Liver (tissue), 3 donors: ENCODE measurements around the gene TMC1.

Source experiments
- ATF3 ChIP-seq: IDR thresholded peaks from 2 replicates; pipeline ENCODE4 v1.6.1; 2016; ENCODE audit warnings: antibody characterized with exemption
- CTCF ChIP-seq: fragments of 150-350 bp; IDR thresholded peaks from 2 replicates; pipeline ENCODE4 v1.5.1; 2017; ENCODE audit warnings: improper control_type of control experiment, low read depth, low read length; ENCODE audit not compliant: missing input control
- GABPA ChIP-seq, 2 donors: IDR thresholded peaks in 1 of 2; conservative IDR thresholded peaks in 1 of 2; 2 replicates each; pipeline ENCODE4 v1.6.1; 2016; ENCODE audit warnings: antibody characterized with exemption in 2 of 2, mild to moderate bottlenecking in 1 of 2, moderate library complexity in 1 of 2
- YY1 ChIP-seq: IDR thresholded peaks from 2 replicates; pipeline ENCODE4 v1.6.1; 2016; ENCODE audit warnings: antibody characterized with exemption, mild to moderate bottlenecking
- donor health status: healthy.
- donor health status: healthy.

- TF ChIP-seq CTCF, result no peak
- no peak for TF ChIP-seq YY1
- TF ChIP-seq GABPA (IDR thresholded peaks at IDR 0.05 in 1 of 2, conservative IDR thresholded peaks at IDR 0.05 in 1 of 2), result no peak
- TF ChIP-seq ATF3, result no peak
Observed at GRCh38 chr9:72473474-72474261, 47.7 kb upstream of the TMC1 start.
